ENCODE data around the gene SANBR. TPM values are rescaled to one million over a fixed set of nuclear protein-coding genes. Genes with fewer than 3 reads are reported as not detected.

SANBR gene
- total RNA-seq, 6 experiments from 2014 or later = 1.3 to 4.4 (median 1.9) TPM

GRCh38 chr2:61091485-61091884 is 25.8 kb downstream of the SANBR start:
- Histone ChIP-seq H3K36me3 (no peaks in the 10 kb centered on the region), H3K4me1 (no peaks in the 10 kb centered on the region), H3K9me3 (no peaks in the 10 kb centered on the region), H3K27ac (no peak overlapping the region), H3K27me3 (no peaks in the 10 kb centered on the region), H3K4me3 (no peak overlapping the region)
- ATAC-seq (no peak), DNase-seq (no peak)
- 90% methylated on average over 8 of the region's 8 CpGs for WGBS (ENCODE audit: insufficient coverage, low coverage, low lambda C conversion rate, missing lambda C conversion rate)
- intact Hi-C loops (cut with DNase I) = no loop called here
- TF ChIP-seq CTCF (IDR thresholded peaks at IDR 0.05) (no peak), POLR2A (IDR thresholded peaks at IDR 0.05) (no peak)

- no peak for ATAC-seq
- no peaks in the 10 kb centered on the region for H3K9me3 ChIP-seq
- no peak overlapping the region for H3K4me3 ChIP-seq
- H3K27ac ChIP-seq = no peak overlapping the region
- intact Hi-C loops (cut with DNase I) = no loop called here
- H3K27me3 ChIP-seq = no peaks in the 10 kb centered on the region
- no peaks in the 10 kb centered on the region for H3K4me1 ChIP-seq
- TF ChIP-seq CTCF (IDR thresholded peaks at IDR 0.05) = no peak
- TF ChIP-seq POLR2A (IDR thresholded peaks at IDR 0.05) = no peak
- no peak for DNase-seq
- no peaks in the 10 kb centered on the region for H3K36me3 ChIP-seq
- whole genome bisulfite sequencing (ENCODE audit: insufficient coverage, low coverage, low lambda C conversion rate, missing lambda C conversion rate) = 97% methylated on average over 3 of the region's 3 CpGs
These were observed 30.8 kb downstream of the SANBR start for GRCh38 chr2:61096438-61096837.

GRCh38 chr2:61100801-61101200 is 35.1 kb downstream of the SANBR start:
- Histone ChIP-seq H3K9me3 (no peaks in the 10 kb centered on the region), H3K27me3 (no peaks in the 10 kb centered on the region), H3K4me3 (no peak overlapping the region), H3K27ac (no peak overlapping the region), H3K4me1 (no peaks in the 10 kb centered on the region), H3K36me3 (no peaks in the 10 kb centered on the region)
- WGBS (ENCODE audit: insufficient coverage, low coverage, low lambda C conversion rate, missing lambda C conversion rate) = 89% methylated on average over 4 of the region's 4 CpGs
- intact Hi-C loops (cut with DNase I) = no loop called here
- no peak for DNase-seq
- TF ChIP-seq CTCF (IDR thresholded peaks at IDR 0.05) (no peak), POLR2A (IDR thresholded peaks at IDR 0.05) (no peak)
- no peak for ATAC-seq

- intact Hi-C loops (cut with DNase I) = no loop called here
- H3K36me3 ChIP-seq = no peaks in the 10 kb centered on the region
- no peak for ATAC-seq
These were observed 43.6 kb downstream of the SANBR start for GRCh38 chr2:61109291-61109690.

More at GRCh38 chr2:61109291-61109690, 43.6 kb downstream of the SANBR start:
- TF ChIP-seq POLR2A (IDR thresholded peaks at IDR 0.05) (no peak), CTCF (IDR thresholded peaks at IDR 0.05) (no peak)
- 93% methylated on average over 2 of the region's 2 CpGs for WGBS (ENCODE audit: insufficient coverage, low coverage, low lambda C conversion rate, missing lambda C conversion rate)
- Histone ChIP-seq H3K27me3 (no peaks in the 10 kb centered on the region), H3K27ac (no peak overlapping the region), H3K4me3 (no peak overlapping the region), H3K9me3 (no peaks in the 10 kb centered on the region), H3K4me1 (no peaks in the 10 kb centered on the region)
- DNase-seq = no peak
